H1 (cell line): Measurements from ENCODE around the gene CHCHD6. TPM values are rescaled to one million over a fixed set of nuclear protein-coding genes. Genes with fewer than 3 reads are reported as not detected.
A peak's percentile ranks its signal among the peaks of the same experiment; 100 is the strongest.

Source experiments
- CTCF ChIA-PET: fragments of 300-600 bp; sonication (Branson Sonifier 250); formaldehyde crosslinking; loops from one replicate; lab custom pipeline; 2021; ENCODE audit not compliant: partially characterized antibody; lab: Charles Lee
- POLR2A ChIA-PET: fragments of 300-600 bp; sonication (Branson Sonifier 250); formaldehyde crosslinking; loops from one replicate; lab custom pipeline; 2021; ENCODE audit warnings: inconsistent platforms; ENCODE audit not compliant: partially characterized antibody; lab: Charles Lee
- DNase-seq, 2 experiments: peaks; one replicate each; pipeline versions ENCODE4 v3.0.0 to v3.0.0-alpha.2; 2010 to 2022; ENCODE audit warnings: low spot score in 2 of 2, low read depth in 1 of 2, mixed read lengths in 1 of 2
- FAIRE-seq: peaks from 2 replicates; lab custom pipeline; 2011; peaks lifted over from hg19 to GRCh38; lab: Jason Lieb, UNC
- H2AFZ ChIP-seq: 2 replicates; pipeline ENCODE4 v1.8.1; 2012; ENCODE audit warnings: low read length, inconsistent platforms
- H2AK5ac ChIP-seq: 2 replicates; pipeline ENCODE4 v1.6.1; 2013; ENCODE audit warnings: low read depth, low read length
- H2BK120ac ChIP-seq: replicated peaks from 2 replicates; pipeline ENCODE3; 2013; ENCODE audit warnings: low read depth, low read length, inconsistent platforms
- H2BK12ac ChIP-seq: 2 replicates; pipeline ENCODE4 v1.6.1; 2013; ENCODE audit warnings: low read depth, low read length
- H2BK15ac ChIP-seq: 2 replicates; pipeline ENCODE4 v1.6.1; 2013; ENCODE audit warnings: low read length
- H2BK20ac ChIP-seq: 2 replicates; pipeline ENCODE4 v1.6.1; 2013; ENCODE audit warnings: low read length
- H2BK5ac ChIP-seq: 2 replicates; pipeline ENCODE4 v1.6.1; 2013; ENCODE audit warnings: low read depth, low read length
- H3K14ac ChIP-seq: 2 replicates; pipeline ENCODE4 v1.6.1; 2013; ENCODE audit warnings: inconsistent platforms; ENCODE audit not compliant: insufficient read length
- H3K18ac ChIP-seq: 2 replicates; pipeline ENCODE4 v1.6.1; 2013; ENCODE audit warnings: low read length; ENCODE audit errors: extremely low read depth
- H3K23ac ChIP-seq: 2 replicates; pipeline ENCODE4 v1.6.1; 2013; ENCODE audit warnings: inconsistent platforms; ENCODE audit not compliant: insufficient read length
- H3K23me2 ChIP-seq: 2 replicates; pipeline ENCODE4 v1.6.1; 2013; ENCODE audit warnings: low read depth, low read length
- H3K27ac ChIP-seq: 2 replicates; pipeline ENCODE4 v1.6.1; 2011; ENCODE audit warnings: low read depth, low read length, inconsistent platforms
- H3K27me3 ChIP-seq, 4 experiments: replicated peaks in 1 of 4; 1 replicate in 1 of 4; 2 replicates in 3 of 4; pipeline versions ENCODE4 v1.6.1 to v1.8.1; 2011 to 2013; ENCODE audit warnings: low read length in 3 of 4, mild to moderate bottlenecking in 3 of 4, inconsistent platforms in 2 of 4, mixed read lengths in 2 of 4, moderate library complexity in 1 of 4; ENCODE audit not compliant: control insufficient read depth in 3 of 4, insufficient read depth in 3 of 4; ENCODE audit errors: extremely low read depth in 1 of 4
- H3K36me3 ChIP-seq, 4 experiments: 2 replicates each; pipeline versions ENCODE4 v1.6.1 to v1.8.1; 2011 to 2013; ENCODE audit warnings: mild to moderate bottlenecking in 4 of 4, low read length in 3 of 4, moderate library complexity in 2 of 4, control low read depth in 1 of 4, inconsistent platforms in 1 of 4; ENCODE audit not compliant: insufficient read depth in 4 of 4, control insufficient read depth in 2 of 4
- H3K4ac ChIP-seq: replicated peaks from 2 replicates; pipeline ENCODE3; 2013; ENCODE audit warnings: low read length, low read depth, mixed read lengths, inconsistent platforms; ENCODE audit not compliant: insufficient read length
- H3K4me1 ChIP-seq, 4 experiments: replicated peaks in 1 of 4; 1 replicate in 1 of 4; 2 replicates in 3 of 4; pipeline versions ENCODE4 v1.6.1 to v1.8.1; 2011 to 2013; ENCODE audit warnings: low read length in 3 of 4, inconsistent platforms in 2 of 4, mixed read lengths in 1 of 4; ENCODE audit not compliant: insufficient read depth in 4 of 4, control insufficient read depth in 3 of 4
- H3K4me2 ChIP-seq, 2 experiments: 2 replicates each; pipeline versions ENCODE4 v1.6.1 to v1.8.1; 2011 to 2013; ENCODE audit warnings: low read depth in 2 of 2, low read length in 2 of 2, control low read depth in 1 of 2, inconsistent platforms in 1 of 2, mild to moderate bottlenecking in 1 of 2; ENCODE audit not compliant: insufficient read depth in 1 of 2
- H3K4me3 ChIP-seq, 4 experiments: fragments of 200-600, 300-600 bp in 1 of 4; sonication (generic), shearing (Covaris generic), sonication (Bioruptor Twin) in 1 of 4; 2 replicates each; pipeline versions ENCODE4 v1.5.1 to v1.8.1; 2011 to 2016; ENCODE audit warnings: low read length in 4 of 4, low read depth in 3 of 4, control low read depth in 2 of 4, inconsistent platforms in 2 of 4, mild to moderate bottlenecking in 2 of 4, mixed read lengths in 1 of 4, moderate library complexity in 1 of 4; ENCODE audit not compliant: insufficient read depth in 2 of 4; ENCODE audit errors: extremely low read depth in 1 of 4
- H3K56ac ChIP-seq: replicated peaks from 2 replicates; pipeline ENCODE3; 2013; ENCODE audit warnings: low read depth, mild to moderate bottlenecking, mixed read lengths, low read length, inconsistent platforms; ENCODE audit not compliant: insufficient read length
- H3K79me1 ChIP-seq: 2 replicates; pipeline ENCODE4 v1.6.1; 2013; ENCODE audit warnings: low read depth, low read length, control low read depth
- H3K79me2 ChIP-seq, 2 experiments: 2 replicates each; pipeline versions ENCODE4 v1.6.1 to v1.8.1; 2012 to 2013; ENCODE audit warnings: low read length in 2 of 2, mild to moderate bottlenecking in 2 of 2, inconsistent platforms in 1 of 2; ENCODE audit not compliant: insufficient read depth in 2 of 2, control insufficient read depth in 1 of 2
- H3K9ac ChIP-seq, 4 experiments: replicated peaks in 1 of 4; 1 replicate in 1 of 4; 2 replicates in 3 of 4; pipeline versions ENCODE4 v1.6.1 to v1.8.1; 2011 to 2013; ENCODE audit warnings: low read depth in 3 of 4, low read length in 3 of 4, control low read depth in 2 of 4, mild to moderate bottlenecking in 2 of 4, moderate library complexity in 2 of 4, inconsistent platforms in 1 of 4; ENCODE audit errors: extremely low read depth in 1 of 4
- H3K9me3 ChIP-seq, 2 experiments: 2 replicates each; pipeline versions ENCODE4 v1.6.1 to v1.8.1; 2012 to 2013; ENCODE audit warnings: mild to moderate bottlenecking in 2 of 2, moderate library complexity in 2 of 2, control low read depth in 1 of 2, inconsistent platforms in 1 of 2, low read depth in 1 of 2, low read length in 1 of 2, mixed read lengths in 1 of 2; ENCODE audit not compliant: insufficient read depth in 2 of 2
- H4K20me1 ChIP-seq, 2 experiments: replicated peaks in 1 of 2; 2 replicates each; pipeline versions ENCODE3 to v1.8.1; 2011 to 2013; ENCODE audit warnings: inconsistent platforms in 2 of 2, low read length in 2 of 2, mild to moderate bottlenecking in 1 of 2; ENCODE audit not compliant: insufficient read depth in 2 of 2, control insufficient read depth in 1 of 2
- H4K5ac ChIP-seq: 2 replicates; pipeline ENCODE4 v1.6.1; 2013; ENCODE audit warnings: low read length, low read depth, mixed read lengths, inconsistent platforms; ENCODE audit not compliant: insufficient read length
- H4K8ac ChIP-seq: 2 replicates; pipeline ENCODE4 v1.8.0; 2013; ENCODE audit warnings: mild to moderate bottlenecking, moderate library complexity, low read length, inconsistent platforms; ENCODE audit not compliant: insufficient read depth; ENCODE audit errors: extremely low read depth
- H4K91ac ChIP-seq: replicated peaks from 2 replicates; pipeline ENCODE3; 2013; ENCODE audit warnings: low read length, mixed read lengths, inconsistent platforms; ENCODE audit not compliant: insufficient read length
- ASH2L ChIP-seq: fragments of 200-600, 300-600 bp; sonication (generic); IDR thresholded peaks from one replicate; pipeline ENCODE4 v1.7.1; 2017; ENCODE audit warnings: low read length
- CBX8 ChIP-seq: fragments of 300-800, 300-1000 bp; sonication (generic); IDR thresholded peaks from 2 replicates; pipeline ENCODE4 v1.7.1; 2016; ENCODE audit warnings: low read depth, low read length, borderline replicate concordance
- EP300 ChIP-seq, 2 experiments: IDR thresholded peaks; 1 replicate in 1 of 2; 2 replicates in 1 of 2; pipeline ENCODE4 v1.6.1; 2011 to 2012; ENCODE audit warnings: low read depth in 2 of 2, low read length in 2 of 2, mild to moderate bottlenecking in 2 of 2, borderline replicate concordance in 1 of 2, inconsistent platforms in 1 of 2, moderate library complexity in 1 of 2
- RFX5 ChIP-seq: IDR thresholded peaks from 2 replicates; pipeline ENCODE4 v1.6.1; 2011; ENCODE audit warnings: low read depth, low read length, improper control_type of control experiment, borderline replicate concordance
- SAP30 ChIP-seq: fragments of 300-600 bp; sonication (generic); IDR thresholded peaks from 2 replicates; pipeline ENCODE4 v1.7.1; 2012; ENCODE audit warnings: low read length, moderate library complexity, mild to moderate bottlenecking, inconsistent platforms; ENCODE audit not compliant: insufficient read depth, insufficient replicate concordance
- SP4 ChIP-seq: IDR thresholded peaks from 2 replicates; pipeline ENCODE4 v1.6.1; 2012; ENCODE audit warnings: low read length, inconsistent platforms
- TAF1 ChIP-seq: IDR thresholded peaks from 2 replicates; pipeline ENCODE4 v1.6.1; 2011; ENCODE audit warnings: mild to moderate bottlenecking, low read depth, low read length
- USF2 ChIP-seq: IDR thresholded peaks from 2 replicates; pipeline ENCODE4 v1.6.1; 2011; ENCODE audit warnings: low read length, improper control_type of control experiment
- ZNF274 ChIP-seq: IDR thresholded peaks from 2 replicates; pipeline ENCODE4 v1.7.0; 2012; ENCODE audit warnings: low read length, borderline replicate concordance; ENCODE audit errors: extremely low read depth
- WGBS, 2 experiments: shearing (Covaris generic) in 1 of 2; methylation state at CpG; one replicate each; pipeline versions ENCODE4 v1.1.6 to v1.1.7; 2013 to 2015; ENCODE audit warnings: low lambda C conversion rate in 2 of 2, mixed read lengths in 2 of 2, inconsistent platforms in 1 of 2, low coverage in 1 of 2, missing lambda C conversion rate in 1 of 2; ENCODE audit not compliant: insufficient replicate concordance in 2 of 2, insufficient coverage in 1 of 2, insufficient read length in 1 of 2; ENCODE audit errors: extremely low coverage in 1 of 2, missing lambda C conversion rate in 1 of 2; 5-methylcytosine and 5-hydroxymethylcytosine counted together
- polyA plus RNA-seq, 7 experiments: library from polyadenylated mRNA; depleted of rRNA in 3 of 7; stranded (reverse) in 5 of 7; unstranded in 2 of 7; fragments of >200 nt in 5 of 7; fragments of 200-250 nt in 2 of 7; gene quantifications; 1 replicate in 5 of 7; 2 replicates in 1 of 7; 4 replicates in 1 of 7; pipeline versions ENCODE4 v1.2.1 to v1.2.3, GENCODE V29; 2011 to 2013; ENCODE audit warnings: missing spikeins in 2 of 7, mixed read lengths in 2 of 7
- total RNA-seq: library from RNA; stranded (reverse); fragmentation: NEBNext Ultra II Directional; extraction: Animal tissue kit (Norgen Biotek cat#: 25700); gene quantifications from 2 replicates; pipeline ENCODE4 v1.2.1, GENCODE V29; 2021

The CHCHD6 gene
- total and polyA plus RNA-seq, 2 of the 8 experiments (the other 6 are each of a cell fraction or from before 2014, with no cell fraction given), result 32.4 to 37.6 TPM

- no peak for FAIRE-seq
Observed at GRCh38 chr3:126997455-126998038, 293.5 kb downstream of the CHCHD6 start.

More at GRCh38 chr3:126997455-126998038, 293.5 kb downstream of the CHCHD6 start:
- H3K4me1 ChIP-seq, result peaks cover 0 to 18% (median 13%) of the 10 kb centered on the region in 4 experiments; a peak in 6 of 7 replicates
- H2AK5ac ChIP-seq, result no peak overlapping the region
- no peak overlapping the region for H2BK12ac ChIP-seq
- H3K4me3 ChIP-seq, result no peak overlapping the region
- H2BK15ac ChIP-seq, result no peak overlapping the region
- H2BK20ac ChIP-seq, result no peak overlapping the region
- H2BK120ac ChIP-seq, result no peak overlapping the region
- H3K9ac ChIP-seq, result no peak overlapping the region
- H3K23me2 ChIP-seq, result no peaks in the 10 kb centered on the region
- no peaks in the 10 kb centered on the region for H3K36me3 ChIP-seq
- no peak overlapping the region for H4K91ac ChIP-seq
- H3K79me2 ChIP-seq, result peaks cover 0 to 56% of the 10 kb centered on the region in 2 experiments; a peak in 2 of 4 replicates
- WGBS, 2 experiments, result 96% methylated on average over 18 of the region's 19 CpGs; no CpG with 5 or more reads in 1 of the 2 experiments
- no peak overlapping the region for H4K5ac ChIP-seq
- no peak overlapping the region for H3K4ac ChIP-seq
- peak overlapping the region; percentile 63 for H2BK5ac ChIP-seq
- ChIA-PET POLR2A (no interaction called here), CTCF (interaction anchor here (0.8 to 1.6 kb wide), 2 partner anchors 52 to 260 kb away, joined by 3 to 4 read pairs; no protein-coding TSS in a partner anchor)
- no peak overlapping the region for H3K18ac ChIP-seq
- no peak overlapping the region for H2AFZ ChIP-seq
- H3K79me1 ChIP-seq, result peaks cover 34% of the 10 kb centered on the region
- H3K56ac ChIP-seq, result no peak overlapping the region
- H4K20me1 ChIP-seq, result peaks cover 17 to 54% of the 10 kb centered on the region in 2 experiments
- H3K9me3 ChIP-seq, result no peaks in the 10 kb centered on the region
- no peaks in the 10 kb centered on the region for H3K27me3 ChIP-seq
- no peak overlapping the region for H3K23ac ChIP-seq
- no peak overlapping the region for H4K8ac ChIP-seq
- TF ChIP-seq SP4 (no peak), EP300 (IDR thresholded peaks at IDR 0.05; ENCODE audit: borderline replicate concordance in 1 of 2, low read depth in 2 of 2, low read length in 2 of 2) (no peak), CBX8 (no peak), ZNF274 (no peak), ASH2L (no peak), TAF1 (no peak), SAP30 (no peak), RFX5 (no peak), USF2 (no peak)
- DNase-seq, result no peak
- H3K4me2 ChIP-seq, result no peak overlapping the region
- no peak overlapping the region for H3K14ac ChIP-seq
- H3K27ac ChIP-seq, result no peak overlapping the region
